MM.1S (cell line): Measurements from ENCODE around the gene NFAT5.

Experiments
- DNase-seq: peaks from one replicate; pipeline ENCODE4 v3.0.0-alpha.2; 2015
- H2AFZ ChIP-seq: fragments of 300-600 bp; sonication (generic); 2 replicates; pipeline ENCODE4 v1.6.0; 2016; ENCODE audit warnings: antibody characterized with exemption, low read length
- H3F3A ChIP-seq: fragments of 300-600 bp; sonication (generic); 2 replicates; pipeline ENCODE4 v1.6.1; 2016; ENCODE audit warnings: mild to moderate bottlenecking, antibody characterized with exemption, low read length, moderate library complexity, mixed read lengths; ENCODE audit not compliant: insufficient read depth
- H3K27ac ChIP-seq: fragments of 300-600 bp; sonication (generic); 2 replicates; pipeline ENCODE4 v1.5.1; 2016; ENCODE audit warnings: mild to moderate bottlenecking, low read length
- H3K27me3 ChIP-seq: fragments of 300-600 bp; sonication (generic); replicated peaks from 2 replicates; pipeline ENCODE4 v1.6.0; 2016; ENCODE audit warnings: low read length; ENCODE audit not compliant: insufficient read depth
- H3K36me3 ChIP-seq: fragments of 300-600 bp; sonication (generic); replicated peaks from 2 replicates; pipeline ENCODE4 v1.6.1; 2016; ENCODE audit warnings: mild to moderate bottlenecking, low read length, mixed read lengths; ENCODE audit not compliant: insufficient read depth
- H3K4me1 ChIP-seq: fragments of 300-600 bp; sonication (generic); 2 replicates; pipeline ENCODE4 v1.6.1; 2016; ENCODE audit warnings: low read length, mixed read lengths
- H3K4me2 ChIP-seq: fragments of 300-600 bp; sonication (generic); 2 replicates; pipeline ENCODE4 v1.6.0; 2016; ENCODE audit warnings: low read depth, low read length
- H3K4me3 ChIP-seq: fragments of 300-600 bp; sonication (generic); 2 replicates; pipeline ENCODE4 v1.5.1; 2016; ENCODE audit warnings: low read length, mixed read lengths
- H3K79me2 ChIP-seq: fragments of 300-600 bp; sonication (generic); 2 replicates; pipeline ENCODE4 v1.6.1; 2016; ENCODE audit warnings: mixed run types, low read length, mixed read lengths
- H3K9ac ChIP-seq: fragments of 300-600 bp; sonication (generic); 2 replicates; pipeline ENCODE4 v1.6.1; 2016; ENCODE audit warnings: low read length, mixed read lengths
- H3K9me2 ChIP-seq: fragments of 300-600 bp; sonication (generic); replicated peaks from 2 replicates; pipeline ENCODE4 v1.6.1; 2016; ENCODE audit warnings: mild to moderate bottlenecking, low read length, mixed read lengths; ENCODE audit not compliant: insufficient read depth
- H3K9me3 ChIP-seq: fragments of 300-600 bp; sonication (generic); replicated peaks from 2 replicates; pipeline ENCODE4 v1.6.1; 2016; ENCODE audit warnings: mild to moderate bottlenecking, low read length, mixed read lengths; ENCODE audit not compliant: insufficient read depth
- H4K20me1 ChIP-seq: fragments of 300-600 bp; sonication (generic); 2 replicates; pipeline ENCODE4 v1.6.1; 2016; ENCODE audit warnings: mild to moderate bottlenecking, low read length, moderate library complexity, mixed read lengths; ENCODE audit not compliant: insufficient read depth
- EZH2 ChIP-seq: fragments of 300-600 bp; sonication (generic); optimal IDR thresholded peaks from 2 replicates; pipeline ENCODE3; 2017; ENCODE audit warnings: low read depth, mild to moderate bottlenecking, antibody characterized with exemption, low read length, mixed read lengths
- EZH2phosphoT487 ChIP-seq: fragments of 300-600 bp; sonication (generic); IDR thresholded peaks from 2 replicates; pipeline ENCODE4 v1.6.1; 2018; ENCODE audit warnings: antibody characterized with exemption, low read length
- TF ChIP-seq, protein P1 (sequence below): fragments of 300-600 bp; sonication (generic); IDR thresholded peaks from 2 replicates; pipeline ENCODE4 v1.5.1; 2016; ENCODE audit warnings: antibody characterized with exemption, low read length, mixed read lengths

The NFAT5 gene

DNA sequence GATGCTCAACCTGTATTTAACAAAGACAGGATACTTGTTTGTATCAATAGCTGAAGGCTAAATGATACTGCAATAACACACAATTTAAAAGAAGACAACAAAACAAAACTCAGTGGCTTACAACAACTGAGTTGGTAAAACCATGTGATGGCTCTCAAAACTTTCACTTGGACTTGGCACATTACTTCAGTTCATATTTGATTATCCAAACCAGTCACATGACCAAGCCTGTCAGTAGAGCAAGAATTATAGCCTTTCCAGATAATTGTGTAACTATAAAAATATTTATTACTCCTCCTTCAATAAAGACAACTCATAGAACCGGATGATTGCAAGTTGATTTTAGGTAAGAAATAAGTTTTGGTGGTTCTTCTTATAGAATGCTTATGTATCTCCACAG, 103.8 kb downstream of the NFAT5 start:
- TF ChIP-seq EZH2, result no peak
- TF ChIP-seq, protein P1, sequence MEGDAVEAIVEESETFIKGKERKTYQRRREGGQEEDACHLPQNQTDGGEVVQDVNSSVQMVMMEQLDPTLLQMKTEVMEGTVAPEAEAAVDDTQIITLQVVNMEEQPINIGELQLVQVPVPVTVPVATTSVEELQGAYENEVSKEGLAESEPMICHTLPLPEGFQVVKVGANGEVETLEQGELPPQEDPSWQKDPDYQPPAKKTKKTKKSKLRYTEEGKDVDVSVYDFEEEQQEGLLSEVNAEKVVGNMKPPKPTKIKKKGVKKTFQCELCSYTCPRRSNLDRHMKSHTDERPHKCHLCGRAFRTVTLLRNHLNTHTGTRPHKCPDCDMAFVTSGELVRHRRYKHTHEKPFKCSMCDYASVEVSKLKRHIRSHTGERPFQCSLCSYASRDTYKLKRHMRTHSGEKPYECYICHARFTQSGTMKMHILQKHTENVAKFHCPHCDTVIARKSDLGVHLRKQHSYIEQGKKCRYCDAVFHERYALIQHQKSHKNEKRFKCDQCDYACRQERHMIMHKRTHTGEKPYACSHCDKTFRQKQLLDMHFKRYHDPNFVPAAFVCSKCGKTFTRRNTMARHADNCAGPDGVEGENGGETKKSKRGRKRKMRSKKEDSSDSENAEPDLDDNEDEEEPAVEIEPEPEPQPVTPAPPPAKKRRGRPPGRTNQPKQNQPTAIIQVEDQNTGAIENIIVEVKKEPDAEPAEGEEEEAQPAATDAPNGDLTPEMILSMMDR, result no peak
- no peak for TF ChIP-seq EZH2phosphoT487
- no peaks in the 10 kb centered on the region for H3K9me2 ChIP-seq
- H3F3A ChIP-seq, result no peaks in the 10 kb centered on the region
- DNase-seq, result no peak
- H3K4me1 ChIP-seq, result no peaks in the 10 kb centered on the region
- no peaks in the 10 kb centered on the region for H4K20me1 ChIP-seq
- no peak overlapping the region for H3K4me2 ChIP-seq
- H3K9ac ChIP-seq, result no peak overlapping the region
- no peak overlapping the region for H3K27ac ChIP-seq
- H2AFZ ChIP-seq, result no peak overlapping the region
- H3K4me3 ChIP-seq, result no peak overlapping the region
- no peaks in the 10 kb centered on the region for H3K36me3 ChIP-seq
- no peaks in the 10 kb centered on the region for H3K27me3 ChIP-seq
- no peaks in the 10 kb centered on the region for H3K9me3 ChIP-seq
- no peaks in the 10 kb centered on the region for H3K79me2 ChIP-seq

DNA sequence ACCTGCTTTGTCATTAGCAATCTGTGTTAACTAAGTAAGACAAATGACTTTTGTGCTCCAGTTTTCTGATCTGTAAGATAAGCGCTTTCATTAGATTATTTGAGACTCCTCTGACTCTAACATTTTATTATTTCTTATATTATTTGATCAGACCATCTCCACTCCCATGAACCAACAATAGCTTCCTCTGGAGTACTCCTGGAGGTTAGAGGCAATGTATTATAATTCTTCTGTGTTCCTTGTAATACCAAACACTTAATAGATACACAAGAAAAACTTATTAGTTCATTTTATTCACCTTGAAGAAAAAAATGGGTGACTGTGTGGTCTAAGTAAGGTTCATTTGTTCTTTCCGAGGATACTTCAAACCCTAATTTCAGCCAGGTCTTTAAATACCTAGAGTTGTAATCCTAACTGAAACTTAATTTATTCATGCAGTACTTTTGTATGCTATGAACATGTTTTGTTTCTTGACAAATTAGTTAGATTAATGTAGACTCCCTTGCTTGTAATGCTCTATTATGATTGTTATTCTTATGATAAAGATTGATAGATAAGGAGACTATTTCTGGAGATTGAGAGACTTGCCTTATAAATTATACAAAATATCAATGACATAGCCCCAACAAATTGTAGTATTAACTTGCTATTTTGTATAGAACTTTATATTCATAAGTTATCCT, 106.7 kb downstream of the NFAT5 start:
- Histone ChIP-seq H3K4me1 (no peaks in the 10 kb centered on the region), H4K20me1 (no peaks in the 10 kb centered on the region), H3K27ac (no peak overlapping the region), H3K9me2 (no peaks in the 10 kb centered on the region), H2AFZ (no peak overlapping the region), H3K4me2 (no peak overlapping the region), H3K79me2 (no peaks in the 10 kb centered on the region), H3K36me3 (no peaks in the 10 kb centered on the region), H3K4me3 (no peak overlapping the region), H3F3A (no peaks in the 10 kb centered on the region), H3K27me3 (no peaks in the 10 kb centered on the region), H3K9ac (no peak overlapping the region), H3K9me3 (no peaks in the 10 kb centered on the region)
- DNase-seq, result no peak
- TF ChIP-seq, protein P1, result no peak
- no peak for TF ChIP-seq EZH2
- no peak for TF ChIP-seq EZH2phosphoT487

DNA sequence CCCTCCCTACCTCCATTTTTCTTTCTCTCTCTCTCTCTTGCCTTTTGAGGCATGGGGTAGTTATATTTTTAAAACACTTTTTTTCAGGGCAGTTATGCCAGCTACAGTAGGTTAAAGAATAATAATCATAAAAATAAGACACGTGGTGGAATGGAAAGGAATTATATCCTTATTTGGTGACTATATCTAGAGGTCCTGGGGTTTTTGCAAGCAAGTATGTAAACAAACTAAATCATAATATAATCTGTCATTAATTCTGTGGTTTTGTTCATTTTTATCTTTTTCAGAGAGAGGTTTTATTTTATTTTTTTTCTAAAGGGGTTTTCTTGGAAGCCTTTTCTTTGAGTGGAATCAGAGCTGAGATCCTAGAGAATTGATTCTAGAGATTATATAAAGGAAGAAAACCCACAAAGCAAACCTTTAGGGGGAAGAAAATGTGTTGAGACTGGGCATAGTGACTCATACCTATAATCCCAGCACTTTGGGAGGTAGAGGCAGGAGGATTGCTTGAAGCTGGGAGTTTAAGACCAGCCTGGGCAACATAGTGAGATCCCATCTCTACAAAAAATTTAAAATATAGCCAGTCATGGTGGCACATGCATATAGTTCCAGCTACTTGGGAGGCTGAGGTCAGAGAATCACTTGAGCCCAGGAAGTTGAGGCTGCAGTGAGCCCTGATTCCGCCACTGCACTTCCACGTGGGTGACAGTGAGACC, 107.4 kb downstream of the NFAT5 start:
- Histone ChIP-seq H3K27ac (no peak overlapping the region), H2AFZ (no peak overlapping the region), H3K27me3 (no peaks in the 10 kb centered on the region), H3K4me1 (no peaks in the 10 kb centered on the region), H4K20me1 (no peaks in the 10 kb centered on the region), H3K36me3 (no peaks in the 10 kb centered on the region), H3F3A (no peaks in the 10 kb centered on the region), H3K9me2 (no peaks in the 10 kb centered on the region), H3K79me2 (no peaks in the 10 kb centered on the region), H3K9ac (no peak overlapping the region), H3K9me3 (no peaks in the 10 kb centered on the region), H3K4me2 (no peak overlapping the region), H3K4me3 (no peak overlapping the region)
- no peak for DNase-seq
- no peak for TF ChIP-seq EZH2phosphoT487
- TF ChIP-seq EZH2, result no peak
- TF ChIP-seq, protein P1, result no peak
